Naive thymus-derived CD4-positive, alpha-beta T cell (primary cell): ENCODE data around the gene CAND1. TPM values are rescaled to one million over a fixed set of nuclear protein-coding genes. Genes with fewer than 3 reads are reported as not detected.

Source experiments
- ATAC-seq: fragments of 150-1000 bp; cut with Tn5 transposase; 2 replicates; pipeline ENCODE4 v1.10.0; 2021; ENCODE audit warnings: mild to moderate bottlenecking, moderate library complexity
- CTCF ChIA-PET: fragments of 350-600 bp; sonication (Branson Sonifier 250); formaldehyde crosslinking; loops from one replicate; lab custom pipeline; 2021; ENCODE audit warnings: antibody characterized with exemption; lab: Charles Lee
- POLR2A ChIA-PET: fragments of 350-600 bp; sonication (Branson Sonifier 250); formaldehyde crosslinking; loops from one replicate; lab custom pipeline; 2021; ENCODE audit warnings: antibody characterized with exemption, inconsistent platforms; lab: Charles Lee
- DNase-seq, 9 donors: peaks; one replicate each; pipeline versions ENCODE4 v3.0.0 to v3.0.0-alpha.2; 2020 to 2022; ENCODE audit warnings: mixed read lengths in 1 of 9
- H3K27ac ChIP-seq: one replicate; pipeline ENCODE4 v1.7.0; 2013; ENCODE audit warnings: mild to moderate bottlenecking, low read depth, low read length, moderate library complexity
- H3K27me3 ChIP-seq, 2 donors: one replicate each; pipeline ENCODE4 v1.7.0; 2013; ENCODE audit warnings: low read length in 2 of 2, mild to moderate bottlenecking in 2 of 2, moderate library complexity in 2 of 2; ENCODE audit not compliant: control insufficient read depth in 2 of 2, insufficient read depth in 2 of 2
- H3K36me3 ChIP-seq, 3 experiments: 1 replicate in 2 of 3; 2 replicates in 1 of 3; pipeline ENCODE4 v1.7.0; 2013; ENCODE audit warnings: low read length in 3 of 3, mild to moderate bottlenecking in 3 of 3, moderate library complexity in 1 of 3; ENCODE audit not compliant: insufficient read depth in 3 of 3, control insufficient read depth in 2 of 3
- H3K4me1 ChIP-seq, 2 donors: one replicate each; pipeline ENCODE4 v1.7.0; 2013; ENCODE audit warnings: low read length in 2 of 2, mild to moderate bottlenecking in 2 of 2, moderate library complexity in 1 of 2; ENCODE audit not compliant: control insufficient read depth in 2 of 2, insufficient read depth in 2 of 2
- H3K4me3 ChIP-seq: 2 replicates; pipeline ENCODE4 v1.7.0; 2013; ENCODE audit warnings: mild to moderate bottlenecking, low read length
- H3K9me3 ChIP-seq, 3 experiments: 1 replicate in 2 of 3; 2 replicates in 1 of 3; pipeline ENCODE4 v1.7.0; 2013; ENCODE audit warnings: low read length in 3 of 3; ENCODE audit not compliant: control insufficient read depth in 2 of 3
- H3K27ac Mint-ChIP-seq, 9 donors: one replicate each; pipeline ENCODE4 v1.8.0; 2020 to 2022; ENCODE audit warnings: mixed read lengths in 9 of 9, mild to moderate bottlenecking in 8 of 9, moderate library complexity in 5 of 9, inconsistent platforms in 2 of 9
- H3K27me3 Mint-ChIP-seq, 5 donors: one replicate each; pipeline ENCODE4 v1.8.0; 2021 to 2022; ENCODE audit warnings: mixed read lengths in 5 of 5, mild to moderate bottlenecking in 1 of 5
- H3K36me3 Mint-ChIP-seq, 5 donors: one replicate each; pipeline ENCODE4 v1.8.0; 2020 to 2022; ENCODE audit warnings: mixed read lengths in 5 of 5, mild to moderate bottlenecking in 3 of 5, inconsistent platforms in 1 of 5
- H3K4me1 Mint-ChIP-seq, 7 donors: one replicate each; pipeline ENCODE4 v1.8.0; 2020 to 2022; ENCODE audit warnings: mixed read lengths in 7 of 7, mild to moderate bottlenecking in 3 of 7, inconsistent platforms in 1 of 7
- H3K4me3 Mint-ChIP-seq, 10 donors: one replicate each; pipeline ENCODE4 v1.8.0; 2020 to 2022; ENCODE audit warnings: mild to moderate bottlenecking in 10 of 10, mixed read lengths in 10 of 10, moderate library complexity in 6 of 10, inconsistent platforms in 2 of 10
- H3K9me3 Mint-ChIP-seq, 11 donors: one replicate each; pipeline ENCODE4 v1.8.0; 2020 to 2022; ENCODE audit warnings: mixed read lengths in 11 of 11, mild to moderate bottlenecking in 4 of 11, inconsistent platforms in 1 of 11, moderate library complexity in 1 of 11
- intact Hi-C, 2 donors: fragments of 100-400 bp; cut with micrococcal nuclease; formaldehyde crosslinking; loops; one replicate each; pipeline ENCODE4 v1.15.1; 2023
- polyA plus RNA-seq, 2 donors: library from polyadenylated mRNA; unstranded; fragments of 300-500 nt; fragmentation: Illumina TruSeq; gene quantifications; one replicate each; pipeline ENCODE4 v1.2.3, GENCODE V29; 2021
- total RNA-seq, 6 experiments: library from RNA in 5 of 6; stranded (reverse) in 5 of 6; gene quantifications; 1 replicate in 5 of 6; 2 replicates in 1 of 6; pipeline ENCODE4 v1.2.3 and lab custom pipeline; 2021 to 2026

Gene CAND1
- total and polyA plus RNA-seq, 7 experiments from 2014 or later, result 54.8 to 160 (median 94.3) TPM

- H3K36me3 Mint-ChIP-seq, result peaks cover 5 to 29% (median 10%) of the 10 kb centered on the region in 5 donors
- no peaks in the 10 kb centered on the region for H3K9me3 Mint-ChIP-seq
- H3K27ac Mint-ChIP-seq, result peak overlapping the region in 8 of 9 donors; percentile 6 to 88 (median 67)
- ChIA-PET POLR2A (no interaction called here), CTCF (no interaction called here)
- Histone ChIP-seq H3K27ac (no peak overlapping the region), H3K4me3 (no peak overlapping the region), H3K36me3 (no peaks in the 10 kb centered on the region), H3K4me1 (peaks cover 37 to 42% of the 10 kb centered on the region in 2 donors), H3K27me3 (no peaks in the 10 kb centered on the region), H3K9me3 (no peaks in the 10 kb centered on the region)
- DNase-seq (no peak), ATAC-seq (no peak)
- peaks cover 66 to 100% (median 95%) of the 10 kb centered on the region in 7 donors for H3K4me1 Mint-ChIP-seq
- H3K4me3 Mint-ChIP-seq, result peak overlapping the region; percentile 35 to 80 (median 58)
- intact Hi-C loops, result loop anchor here in 1 of 2 donors (10.0 kb wide), 1 partner anchor 299 kb away; no protein-coding TSS in a partner anchor
- no peaks in the 10 kb centered on the region for H3K27me3 Mint-ChIP-seq
Observed at GRCh38 chr12:67275380-67275913, 6.3 kb downstream of the CAND1 start.

GRCh38 chr12:67276421-67276820 lies 7.3 kb downstream of the CAND1 start:
- Mint-ChIP-seq H3K27me3 (no peaks in the 10 kb centered on the region), H3K27ac (peak overlapping the region in 1 of 9 donors; percentile 29), H3K9me3 (no peaks in the 10 kb centered on the region), H3K4me1 (peaks cover 65 to 98% (median 93%) of the 10 kb centered on the region in 7 donors), H3K36me3 (peaks cover 5 to 29% (median 10%) of the 10 kb centered on the region in 5 donors), H3K4me3 (peak overlapping the region in 5 of 10 donors; percentile 4 to 80 (median 75))
- ATAC-seq, result no peak
- ChIA-PET CTCF (no interaction called here), POLR2A (no interaction called here)
- Histone ChIP-seq H3K9me3 (no peaks in the 10 kb centered on the region), H3K27me3 (no peaks in the 10 kb centered on the region), H3K27ac (no peak overlapping the region), H3K4me1 (peaks cover 28 to 39% of the 10 kb centered on the region in 2 donors), H3K4me3 (no peak overlapping the region), H3K36me3 (no peaks in the 10 kb centered on the region)
- intact Hi-C loops, result loop anchor here in 1 of 2 donors (10.0 kb wide), 1 partner anchor 298 kb away; no protein-coding TSS in a partner anchor
- no peak for DNase-seq

- CTCF ChIA-PET, result no interaction called here
- peaks cover 12 to 27% of the 10 kb centered on the region in 2 donors for H3K4me1 ChIP-seq
- no peak for ATAC-seq
Observed at GRCh38 chr12:67279637-67280036, 10.5 kb downstream of the CAND1 start.

GRCh38 chr12:67280088-67280487 lies 10.9 kb downstream of the CAND1 start:
- Mint-ChIP-seq H3K27me3 (no peaks in the 10 kb centered on the region), H3K4me1 (peaks cover 45 to 92% (median 84%) of the 10 kb centered on the region in 7 donors), H3K4me3 (peak overlapping the region in 1 of 10 donors; percentile 8), H3K36me3 (peaks cover 5 to 54% (median 12%) of the 10 kb centered on the region in 5 donors), H3K9me3 (no peaks in the 10 kb centered on the region), H3K27ac (peak overlapping the region in 1 of 9 donors; percentile 60)
- Histone ChIP-seq H3K27me3 (no peaks in the 10 kb centered on the region), H3K4me3 (no peak overlapping the region), H3K4me1 (peaks cover 12 to 24% of the 10 kb centered on the region in 2 donors), H3K36me3 (no peaks in the 10 kb centered on the region), H3K27ac (no peak overlapping the region), H3K9me3 (no peaks in the 10 kb centered on the region)
- DNase-seq (no peak), ATAC-seq (no peak)
- ChIA-PET CTCF (no interaction called here), POLR2A (interaction anchor here (0.7 to 1.4 kb wide), 3 partner anchors 11 to 1219 kb away, joined by 3 to 11 read pairs (median 3); partner anchors contain the start of gene CAND1)
- intact Hi-C loops, result no loop called here

More at GRCh38 chr12:67279637-67280036, 10.5 kb downstream of the CAND1 start:
- H3K4me3 ChIP-seq, result no peak overlapping the region
- no peaks in the 10 kb centered on the region for H3K36me3 ChIP-seq
- peaks cover 5 to 50% (median 11%) of the 10 kb centered on the region in 5 donors for H3K36me3 Mint-ChIP-seq
- H3K27me3 Mint-ChIP-seq, result no peaks in the 10 kb centered on the region
- H3K27me3 ChIP-seq, result no peaks in the 10 kb centered on the region
- H3K27ac ChIP-seq, result no peak overlapping the region
- H3K4me1 Mint-ChIP-seq, result peaks cover 48 to 92% (median 84%) of the 10 kb centered on the region in 7 donors
- intact Hi-C loops, result loop anchor here in 1 of 2 donors (10.0 kb wide), 1 partner anchor 295 kb away; no protein-coding TSS in a partner anchor
- DNase-seq, result no peak
- POLR2A ChIA-PET, result interaction anchor here (1.3 to 1.4 kb wide), 2 partner anchors 11 to 18 kb away, joined by 3 to 11 read pairs; partner anchors contain the start of gene CAND1
- H3K4me3 Mint-ChIP-seq, result peak overlapping the region in 1 of 10 donors; percentile 5
- no peaks in the 10 kb centered on the region for H3K9me3 Mint-ChIP-seq
- no peaks in the 10 kb centered on the region for H3K9me3 ChIP-seq
- H3K27ac Mint-ChIP-seq, result peak overlapping the region in 1 of 9 donors; percentile 10

- intact Hi-C loops, result no loop called here
- H3K36me3 Mint-ChIP-seq, result peaks cover 5 to 56% (median 15%) of the 10 kb centered on the region in 5 donors
- Histone ChIP-seq H3K4me1 (peaks cover 12 to 19% of the 10 kb centered on the region in 2 donors), H3K4me3 (no peak overlapping the region), H3K36me3 (no peaks in the 10 kb centered on the region), H3K27ac (no peak overlapping the region), H3K27me3 (no peaks in the 10 kb centered on the region), H3K9me3 (no peaks in the 10 kb centered on the region)
- ChIA-PET CTCF (no interaction called here), POLR2A (interaction anchor here (0.7 to 1.4 kb wide), 3 partner anchors 11 to 1219 kb away, joined by 3 to 11 read pairs (median 3); partner anchors contain the start of gene CAND1)
- peaks cover 41 to 92% (median 84%) of the 10 kb centered on the region in 7 donors for H3K4me1 Mint-ChIP-seq
- peak overlapping the region in 3 of 10 donors; percentile 8 to 32 (median 26) for H3K4me3 Mint-ChIP-seq
- DNase-seq (no peak), ATAC-seq (no peak)
- H3K27ac Mint-ChIP-seq, result peak overlapping the region in 2 of 9 donors; percentile 28 to 60
- no peaks in the 10 kb centered on the region for H3K9me3 Mint-ChIP-seq
- H3K27me3 Mint-ChIP-seq, result no peaks in the 10 kb centered on the region
Observed at GRCh38 chr12:67280572-67280971, 11.4 kb downstream of the CAND1 start.

- Histone ChIP-seq H3K27me3 (no peaks in the 10 kb centered on the region), H3K4me3 (no peak overlapping the region), H3K4me1 (peaks cover 6 to 7% of the 10 kb centered on the region in 2 donors), H3K9me3 (no peaks in the 10 kb centered on the region), H3K36me3 (no peaks in the 10 kb centered on the region), H3K27ac (no peak overlapping the region)
- intact Hi-C loops, result loop anchor here in 1 of 2 donors (2.0 kb wide), 1 partner anchor 14 kb away; no protein-coding TSS in a partner anchor
- ChIA-PET POLR2A (no interaction called here), CTCF (no interaction called here)
- peaks cover 32 to 83% (median 76%) of the 10 kb centered on the region in 7 donors for H3K4me1 Mint-ChIP-seq
- peak overlapping the region in 5 of 9 donors; percentile 6 to 40 (median 10) for H3K27ac Mint-ChIP-seq
- ATAC-seq (no peak), DNase-seq (no peak)
- H3K36me3 Mint-ChIP-seq, result peaks cover 0 to 55% (median 32%) of the 10 kb centered on the region in 5 donors
- no peaks in the 10 kb centered on the region for H3K9me3 Mint-ChIP-seq
- no peaks in the 10 kb centered on the region for H3K27me3 Mint-ChIP-seq
- peak overlapping the region in 4 of 10 donors; percentile 3 to 63 (median 8) for H3K4me3 Mint-ChIP-seq
Observed at GRCh38 chr12:67284561-67284960, 15.4 kb downstream of the CAND1 start.
